ENCODE data around the gene SCGB1C1. TPM values are rescaled to one million over a fixed set of nuclear protein-coding genes. Genes with fewer than 3 reads are reported as not detected.

The SCGB1C1 gene
- total and polyA plus RNA-seq, 10 of the 15 experiments (the other 5 are each of a cell fraction or from before 2014, with no cell fraction given), result not detected

DNA sequence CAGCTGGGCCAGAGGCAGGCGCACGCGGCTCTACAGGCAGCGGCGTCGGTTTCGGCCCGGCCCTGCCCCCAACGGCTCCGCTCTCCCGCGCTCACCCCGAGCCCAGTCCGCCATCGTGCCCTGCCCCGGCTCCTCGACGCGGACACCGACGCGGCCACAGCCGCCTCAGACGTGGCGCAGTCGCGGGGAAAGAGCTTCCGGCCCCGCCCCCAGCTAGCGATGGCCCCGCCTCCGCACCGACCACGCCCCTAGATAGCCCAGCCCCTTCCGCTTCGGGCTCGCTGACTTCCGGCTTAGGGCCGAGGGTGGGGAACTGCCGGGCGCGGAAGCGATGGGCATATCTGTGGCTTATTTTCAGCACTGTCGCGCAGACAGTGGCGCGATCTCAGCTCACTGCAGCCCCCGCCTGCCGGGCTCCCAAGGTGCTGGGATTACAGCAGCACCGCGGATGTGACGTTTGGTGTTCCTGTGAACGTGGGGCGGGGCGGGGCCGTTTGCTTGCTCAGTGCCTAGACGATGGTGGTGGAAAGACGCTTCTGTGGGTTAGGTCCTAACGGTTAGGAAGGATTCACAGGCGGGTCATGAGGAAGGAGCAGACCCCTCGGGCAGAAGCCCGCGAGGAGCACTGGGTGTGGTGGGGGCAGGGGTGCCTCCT lies 14.5 kb downstream of the SCGB1C1 start, which contains the start of the genes BET1L and RIC8A (continued):
- no peak for TF ChIP-seq MYC (IDR thresholded peaks at IDR 0.05; ENCODE audit: insufficient read depth, insufficient read length, insufficient replicate concordance, low read length, severe bottlenecking)
- TF ChIP-seq NR2C2 (IDR thresholded peaks at IDR 0.05; ENCODE audit: borderline replicate concordance, control insufficient read depth, insufficient read length, low read depth), result no peak
- peak; percentile 37; the same call in 1 of the 2 replicates for TF ChIP-seq TBL1XR1 (IDR thresholded peaks at IDR 0.05; ENCODE audit: low read depth, low read length)
- peak; percentile 31 for TF ChIP-seq SIX5 (IDR thresholded peaks at IDR 0.05; ENCODE audit: low read depth, low read length, severe bottlenecking)
- TF ChIP-seq, protein P1, sequence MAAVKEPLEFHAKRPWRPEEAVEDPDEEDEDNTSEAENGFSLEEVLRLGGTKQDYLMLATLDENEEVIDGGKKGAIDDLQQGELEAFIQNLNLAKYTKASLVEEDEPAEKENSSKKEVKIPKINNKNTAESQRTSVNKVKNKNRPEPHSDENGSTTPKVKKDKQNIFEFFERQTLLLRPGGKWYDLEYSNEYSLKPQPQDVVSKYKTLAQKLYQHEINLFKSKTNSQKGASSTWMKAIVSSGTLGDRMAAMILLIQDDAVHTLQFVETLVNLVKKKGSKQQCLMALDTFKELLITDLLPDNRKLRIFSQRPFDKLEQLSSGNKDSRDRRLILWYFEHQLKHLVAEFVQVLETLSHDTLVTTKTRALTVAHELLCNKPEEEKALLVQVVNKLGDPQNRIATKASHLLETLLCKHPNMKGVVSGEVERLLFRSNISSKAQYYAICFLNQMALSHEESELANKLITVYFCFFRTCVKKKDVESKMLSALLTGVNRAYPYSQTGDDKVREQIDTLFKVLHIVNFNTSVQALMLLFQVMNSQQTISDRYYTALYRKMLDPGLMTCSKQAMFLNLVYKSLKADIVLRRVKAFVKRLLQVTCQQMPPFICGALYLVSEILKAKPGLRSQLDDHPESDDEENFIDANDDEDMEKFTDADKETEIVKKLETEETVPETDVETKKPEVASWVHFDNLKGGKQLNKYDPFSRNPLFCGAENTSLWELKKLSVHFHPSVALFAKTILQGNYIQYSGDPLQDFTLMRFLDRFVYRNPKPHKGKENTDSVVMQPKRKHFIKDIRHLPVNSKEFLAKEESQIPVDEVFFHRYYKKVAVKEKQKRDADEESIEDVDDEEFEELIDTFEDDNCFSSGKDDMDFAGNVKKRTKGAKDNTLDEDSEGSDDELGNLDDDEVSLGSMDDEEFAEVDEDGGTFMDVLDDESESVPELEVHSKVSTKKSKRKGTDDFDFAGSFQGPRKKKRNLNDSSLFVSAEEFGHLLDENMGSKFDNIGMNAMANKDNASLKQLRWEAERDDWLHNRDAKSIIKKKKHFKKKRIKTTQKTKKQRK (IDR thresholded peaks at IDR 0.05; ENCODE audit: low read depth, low read length), result no peak
- TF ChIP-seq, protein P2, sequence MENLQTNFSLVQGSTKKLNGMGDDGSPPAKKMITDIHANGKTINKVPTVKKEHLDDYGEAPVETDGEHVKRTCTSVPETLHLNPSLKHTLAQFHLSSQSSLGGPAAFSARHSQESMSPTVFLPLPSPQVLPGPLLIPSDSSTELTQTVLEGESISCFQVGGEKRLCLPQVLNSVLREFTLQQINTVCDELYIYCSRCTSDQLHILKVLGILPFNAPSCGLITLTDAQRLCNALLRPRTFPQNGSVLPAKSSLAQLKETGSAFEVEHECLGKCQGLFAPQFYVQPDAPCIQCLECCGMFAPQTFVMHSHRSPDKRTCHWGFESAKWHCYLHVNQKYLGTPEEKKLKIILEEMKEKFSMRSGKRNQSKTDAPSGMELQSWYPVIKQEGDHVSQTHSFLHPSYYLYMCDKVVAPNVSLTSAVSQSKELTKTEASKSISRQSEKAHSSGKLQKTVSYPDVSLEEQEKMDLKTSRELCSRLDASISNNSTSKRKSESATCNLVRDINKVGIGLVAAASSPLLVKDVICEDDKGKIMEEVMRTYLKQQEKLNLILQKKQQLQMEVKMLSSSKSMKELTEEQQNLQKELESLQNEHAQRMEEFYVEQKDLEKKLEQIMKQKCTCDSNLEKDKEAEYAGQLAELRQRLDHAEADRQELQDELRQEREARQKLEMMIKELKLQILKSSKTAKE (IDR thresholded peaks at IDR 0.05; ENCODE audit: low read depth, poor library complexity, severe bottlenecking), result no peak
- TF ChIP-seq, protein P3, sequence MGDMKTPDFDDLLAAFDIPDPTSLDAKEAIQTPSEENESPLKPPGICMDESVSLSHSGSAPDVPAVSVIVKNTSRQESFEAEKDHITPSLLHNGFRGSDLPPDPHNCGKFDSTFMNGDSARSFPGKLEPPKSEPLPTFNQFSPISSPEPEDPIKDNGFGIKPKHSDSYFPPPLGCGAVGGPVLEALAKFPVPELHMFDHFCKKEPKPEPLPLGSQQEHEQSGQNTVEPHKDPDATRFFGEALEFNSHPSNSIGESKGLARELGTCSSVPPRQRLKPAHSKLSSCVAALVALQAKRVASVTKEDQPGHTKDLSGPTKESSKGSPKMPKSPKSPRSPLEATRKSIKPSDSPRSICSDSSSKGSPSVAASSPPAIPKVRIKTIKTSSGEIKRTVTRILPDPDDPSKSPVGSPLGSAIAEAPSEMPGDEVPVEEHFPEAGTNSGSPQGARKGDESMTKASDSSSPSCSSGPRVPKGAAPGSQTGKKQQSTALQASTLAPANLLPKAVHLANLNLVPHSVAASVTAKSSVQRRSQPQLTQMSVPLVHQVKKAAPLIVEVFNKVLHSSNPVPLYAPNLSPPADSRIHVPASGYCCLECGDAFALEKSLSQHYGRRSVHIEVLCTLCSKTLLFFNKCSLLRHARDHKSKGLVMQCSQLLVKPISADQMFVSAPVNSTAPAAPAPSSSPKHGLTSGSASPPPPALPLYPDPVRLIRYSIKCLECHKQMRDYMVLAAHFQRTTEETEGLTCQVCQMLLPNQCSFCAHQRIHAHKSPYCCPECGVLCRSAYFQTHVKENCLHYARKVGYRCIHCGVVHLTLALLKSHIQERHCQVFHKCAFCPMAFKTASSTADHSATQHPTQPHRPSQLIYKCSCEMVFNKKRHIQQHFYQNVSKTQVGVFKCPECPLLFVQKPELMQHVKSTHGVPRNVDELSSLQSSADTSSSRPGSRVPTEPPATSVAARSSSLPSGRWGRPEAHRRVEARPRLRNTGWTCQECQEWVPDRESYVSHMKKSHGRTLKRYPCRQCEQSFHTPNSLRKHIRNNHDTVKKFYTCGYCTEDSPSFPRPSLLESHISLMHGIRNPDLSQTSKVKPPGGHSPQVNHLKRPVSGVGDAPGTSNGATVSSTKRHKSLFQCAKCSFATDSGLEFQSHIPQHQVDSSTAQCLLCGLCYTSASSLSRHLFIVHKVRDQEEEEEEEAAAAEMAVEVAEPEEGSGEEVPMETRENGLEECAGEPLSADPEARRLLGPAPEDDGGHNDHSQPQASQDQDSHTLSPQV (IDR thresholded peaks at IDR 0.05), result no peak
- peak; percentile 12; the same call in 1 of the 2 replicates for TF ChIP-seq RFX5 (IDR thresholded peaks at IDR 0.05; ENCODE audit: low read depth, low read length)
- TF ChIP-seq TCF7 (IDR thresholded peaks at IDR 0.05; ENCODE audit: borderline replicate concordance), result no peak
- TF ChIP-seq RAD51 (IDR thresholded peaks at IDR 0.05), result no peak
- TF ChIP-seq BCL3 (IDR thresholded peaks at IDR 0.05; ENCODE audit: borderline replicate concordance, insufficient read depth, low read depth, low read length, poor library complexity, severe bottlenecking), result no peak
- no peak for TF ChIP-seq E2F4 (IDR thresholded peaks at IDR 0.05; ENCODE audit: low read depth, low read length)
- no peak; a peak in 1 of 4 replicates for TF ChIP-seq EP300 (IDR thresholded peaks at IDR 0.05; ENCODE audit: borderline replicate concordance in 1 of 2, control insufficient read depth in 1 of 2, low read depth in 2 of 2, low read length in 2 of 2)
- peak; percentile 63 for TF ChIP-seq ATF7 (IDR thresholded peaks at IDR 0.05; ENCODE audit: low read depth)
- no peak for TF ChIP-seq FOXM1 (IDR thresholded peaks at IDR 0.05; ENCODE audit: low read depth, low read length)
